HepG2 (cell line): ENCODE results near the gene NUPR2. TPM values are rescaled to one million over a fixed set of nuclear protein-coding genes. Genes with fewer than 3 reads are reported as not detected.

Experiments used
- ATAC-seq: fragments of 200-7000 bp; cut with Tn5 transposase; 3 replicates; pipeline ENCODE4 v1.9.1; 2020; ENCODE audit warnings: mild to moderate bottlenecking, moderate library complexity
- BruUV-seq: library from RNA; stranded (reverse); fragments of 400-500 nt; replicated peaks from 2 replicates; lab custom pipeline; 2021; lab: Mats Ljungman, UMichigan
- CTCF ChIA-PET: fragments of 300-600 bp; formaldehyde crosslinking; extraction: SDS; loops from one replicate; lab custom pipeline; 2021; ENCODE audit warnings: low total read pairs, inconsistent platforms, low intra/inter-chr PET ratio; lab: Yijun Ruan, JAX
- POLR2A ChIA-PET: fragments of 350-600 bp; sonication (Branson Sonifier 250); formaldehyde crosslinking; loops from one replicate; lab custom pipeline; 2020; ENCODE audit warnings: antibody characterized with exemption, inconsistent platforms; lab: Yijun Ruan, JAX
- DNase-seq: peaks from one replicate; pipeline ENCODE4 v3.0.0-alpha.2; 2015; ENCODE audit warnings: low spot score
- FAIRE-seq: peaks from 3 replicates; lab custom pipeline; 2011; peaks lifted over from hg19 to GRCh38; lab: Jason Lieb, UNC
- H2AFZ ChIP-seq: one replicate; pipeline ENCODE4 v1.6.1; 2011; ENCODE audit warnings: low read length, inconsistent platforms
- H3K27ac ChIP-seq: fragments of 300-600 bp; 3 replicates; pipeline ENCODE4 v1.8.0; 2011; ENCODE audit warnings: mixed run types, mild to moderate bottlenecking, mixed read lengths, low read length, inconsistent platforms; ENCODE audit not compliant: insufficient read depth; ENCODE audit errors: extremely low read length
- H3K27me3 ChIP-seq, 2 experiments: fragments of 200-600 bp in 1 of 2; 2 replicates in 1 of 2; 3 replicates in 1 of 2; pipeline versions ENCODE4 v1.6.0 to v1.8.0; 2011; ENCODE audit warnings: low read length in 2 of 2, mild to moderate bottlenecking in 2 of 2, moderate library complexity in 2 of 2, inconsistent platforms in 1 of 2; ENCODE audit not compliant: insufficient read depth in 2 of 2, control insufficient read depth in 1 of 2
- H3K36me3 ChIP-seq, 2 experiments: fragments of 200-600 bp in 1 of 2; replicated peaks in 1 of 2; 2 replicates in 1 of 2; 3 replicates in 1 of 2; pipeline versions ENCODE4 v1.5.1 to v1.8.0; 2011; ENCODE audit warnings: low read length in 2 of 2, inconsistent platforms in 1 of 2; ENCODE audit not compliant: insufficient read depth in 2 of 2, control insufficient read depth in 1 of 2
- H3K4me1 ChIP-seq: 2 replicates; pipeline ENCODE4 v1.5.1; 2012; ENCODE audit warnings: low read length, inconsistent platforms; ENCODE audit not compliant: insufficient read depth
- H3K4me2 ChIP-seq: 2 replicates; pipeline ENCODE4 v1.6.0; 2011; ENCODE audit warnings: low read depth, low read length, inconsistent platforms
- H3K4me3 ChIP-seq, 3 experiments: fragments of 200-600 bp in 1 of 3; sonication (generic), shearing (Covaris generic) in 1 of 3; replicated peaks in 1 of 3; 2 replicates each; pipeline ENCODE4 v1.5.1; 2011 to 2016; ENCODE audit warnings: low read length in 3 of 3, inconsistent platforms in 2 of 3, low read depth in 2 of 3, mild to moderate bottlenecking in 2 of 3, control low read depth in 1 of 3, mixed read lengths in 1 of 3; ENCODE audit not compliant: insufficient read depth in 1 of 3
- H3K79me2 ChIP-seq: one replicate; pipeline ENCODE4 v1.6.1; 2011; ENCODE audit warnings: low read length, inconsistent platforms; ENCODE audit not compliant: insufficient read depth
- H3K9ac ChIP-seq: 2 replicates; pipeline ENCODE4 v1.6.0; 2011; ENCODE audit warnings: mild to moderate bottlenecking, low read depth, low read length, inconsistent platforms; ENCODE audit not compliant: insufficient read depth
- H3K9me3 ChIP-seq: 2 replicates; pipeline ENCODE4 v1.5.1; 2012; ENCODE audit warnings: mild to moderate bottlenecking, low read length
- H4K20me1 ChIP-seq: 2 replicates; pipeline ENCODE4 v1.6.0; 2011; ENCODE audit warnings: inconsistent platforms, mild to moderate bottlenecking, low read length, moderate library complexity; ENCODE audit not compliant: insufficient read depth
- AGO2 ChIP-seq: fragments of 200-400 bp; formaldehyde crosslinking; optimal IDR thresholded peaks from 2 replicates; pipeline ENCODE3; 2017; ENCODE audit warnings: mild to moderate bottlenecking, low read depth, low read length, moderate library complexity
- AKNA ChIP-seq: sonication (generic); formaldehyde crosslinking; IDR thresholded peaks from 2 replicates; pipeline ENCODE4 v1.4.0; 2020; ENCODE audit warnings: missing genetic modification reagents, borderline replicate concordance
- ARID3A ChIP-seq: IDR thresholded peaks from 2 replicates; pipeline ENCODE4 v1.6.1; 2012; ENCODE audit warnings: low read depth, low read length, improper control_type of control experiment
- ARNT2 ChIP-seq: sonication (generic); formaldehyde crosslinking; IDR thresholded peaks from 2 replicates; pipeline ENCODE4 v1.8.0; 2022; ENCODE audit warnings: mild to moderate bottlenecking, low read depth, missing genetic modification reagents, moderate library complexity
- BCL3 ChIP-seq: sonication (generic); formaldehyde crosslinking; IDR thresholded peaks from 2 replicates; pipeline ENCODE4 v1.5.1; 2020; ENCODE audit warnings: mild to moderate bottlenecking, missing genetic modification reagents, moderate library complexity
- DNMT1 ChIP-seq: sonication (generic); formaldehyde crosslinking; IDR thresholded peaks from 2 replicates; pipeline ENCODE4 v1.5.1; 2020; ENCODE audit warnings: mild to moderate bottlenecking, missing genetic modification reagents
- EHMT2 ChIP-seq: fragments of 200-600 bp; sonication (generic); IDR thresholded peaks from 2 replicates; pipeline ENCODE4 v1.7.0; 2017; ENCODE audit warnings: antibody characterized with exemption, low read depth, low read length, borderline replicate concordance
- ELF4 ChIP-seq: sonication (generic); formaldehyde crosslinking; IDR thresholded peaks from 2 replicates; pipeline ENCODE4 v1.5.0; 2020; ENCODE audit warnings: missing genetic modification reagents, mild to moderate bottlenecking, moderate library complexity, borderline replicate concordance
- FOXO4 ChIP-seq: sonication (generic); formaldehyde crosslinking; conservative IDR thresholded peaks from 2 replicates; pipeline ENCODE4 v1.8.1; 2023; ENCODE audit warnings: missing genetic modification reagents
- HNRNPL ChIP-seq: fragments of 200-400 bp; formaldehyde crosslinking; IDR thresholded peaks from 2 replicates; pipeline ENCODE4 v1.6.1; 2017; ENCODE audit warnings: mild to moderate bottlenecking, low read depth, low read length
- PAX8 ChIP-seq: sonication (generic); formaldehyde crosslinking; IDR thresholded peaks from 2 replicates; pipeline ENCODE4 v1.8.0; 2022; ENCODE audit warnings: mild to moderate bottlenecking, missing genetic modification reagents, borderline replicate concordance
- PLRG1 ChIP-seq: fragments of 450-650 bp; conservative IDR thresholded peaks from 2 replicates; pipeline ENCODE4 v1.6.1; 2016
- RAD51 ChIP-seq: fragments of 450-650 bp; IDR thresholded peaks from 2 replicates; pipeline ENCODE4 v1.6.1; 2016; ENCODE audit warnings: borderline replicate concordance
- RFXANK ChIP-seq: IDR thresholded peaks from 2 replicates; pipeline ENCODE4 v1.6.1; 2016
- ZNF256 ChIP-seq: sonication (generic); formaldehyde crosslinking; conservative IDR thresholded peaks from 2 replicates; pipeline ENCODE4 v1.4.0; 2020; ENCODE audit warnings: missing genetic modification reagents
- ZNF562 ChIP-seq: sonication (generic); formaldehyde crosslinking; IDR thresholded peaks from 2 replicates; pipeline ENCODE4 v1.8.0; 2022; ENCODE audit warnings: missing genetic modification reagents, borderline replicate concordance
- ZNF773 ChIP-seq: sonication (generic); formaldehyde crosslinking; IDR thresholded peaks from 2 replicates; pipeline ENCODE4 v1.4.0; 2020; ENCODE audit warnings: missing genetic modification reagents, borderline replicate concordance
- WGBS: methylation state at CpG from one replicate; pipeline ENCODE4 v1.1.6; 2017; ENCODE audit warnings: low lambda C conversion rate; 5-methylcytosine and 5-hydroxymethylcytosine counted together
- in situ Hi-C: cut with HindIII; loops from 2 replicates; pipeline ENCODE4 v1.10.0; 2017; ENCODE audit warnings: low pct_unique_long_range_greater_than_20kb; ENCODE audit not compliant: extremely low pct_ligation_motif_present
- intact Hi-C: fragments of 100-400 bp; cut with micrococcal nuclease; formaldehyde crosslinking; loops from one replicate; pipeline ENCODE4 v1.10.0; 2022; ENCODE audit not compliant: unreplicated experiment
- polyA plus RNA-seq, 8 experiments: library from polyadenylated mRNA; depleted of rRNA in 3 of 8; stranded (reverse) in 7 of 8; unstranded in 1 of 8; fragments of >200 nt; fragmentation: Illumina TruSeq in 4 of 8; extraction: Trizol in 4 of 8; gene quantifications; 2 replicates each; pipeline versions ENCODE4 v1.2.1 to v1.2.3, GENCODE V29; 2011 to 2016; ENCODE audit warnings: low read depth in 4 of 8, missing spikeins in 1 of 8, mixed read lengths in 1 of 8; ENCODE audit not compliant: insufficient read depth in 1 of 8
- total RNA-seq, 5 experiments: library from RNA; depleted of rRNA; stranded (reverse); fragments of >200 nt; fragmentation: Illumina TruSeq; extraction: Trizol; gene quantifications; 2 replicates each; pipeline ENCODE4 v1.2.3, GENCODE V29; 2016; ENCODE audit warnings: low read depth in 1 of 5

The NUPR2 gene
- total and polyA plus RNA-seq, 2 of the 13 experiments (the other 11 are each of a cell fraction or from before 2014, with no cell fraction given) = not detected

- H4K20me1 ChIP-seq = no peaks in the 10 kb centered on the region
- no peak for ATAC-seq
- in situ Hi-C loops = loop anchor here (25.0 kb wide), 1 partner anchor 335 kb away; no protein-coding TSS in a partner anchor
- H2AFZ ChIP-seq = no peak overlapping the region
- ChIA-PET POLR2A (no interaction called here), CTCF (no interaction called here)
- H3K9me3 ChIP-seq = no peaks in the 10 kb centered on the region
- H3K79me2 ChIP-seq = no peaks in the 10 kb centered on the region
- no peaks in the 10 kb centered on the region for H3K27me3 ChIP-seq
- no peak overlapping the region for H3K9ac ChIP-seq
- no peak overlapping the region for H3K4me3 ChIP-seq
- H3K4me2 ChIP-seq = no peak overlapping the region
- 98% methylated on average over 4 of the region's 5 CpGs for WGBS
- H3K36me3 ChIP-seq = peaks cover 7 to 28% of the 10 kb centered on the region in 2 experiments
- no peak overlapping the region for H3K27ac ChIP-seq
- FAIRE-seq = no peak
- intact Hi-C loops = no loop called here
- peaks cover 9% of the 10 kb centered on the region for H3K4me1 ChIP-seq
- no peak for DNase-seq
- BruUV-seq = no TSS peak
- TF ChIP-seq RAD51 (no peak), BCL3 (no peak), ZNF773 (CRISPR knock-in tag) (no peak), ZNF256 (CRISPR knock-in tag) (no peak), ARNT2 (no peak), ELF4 (CRISPR knock-in tag) (no peak), RFXANK (CRISPR knock-in tag) (no peak), PLRG1 (no peak), AGO2 (no peak), HNRNPL (no peak), ZNF562 (CRISPR knock-in tag) (no peak), PAX8 (CRISPR knock-in tag) (no peak), DNMT1 (no peak), FOXO4 (no peak), EHMT2 (no peak), AKNA (CRISPR knock-in tag) (no peak), ARID3A (no peak)
These were observed 18.5 kb downstream of the NUPR2 start for GRCh38 chr7:56097700-56098099.
